HG03280 (cell line): ENCODE results near the gene PRM3.

Experiments
- ATAC-seq: cut with Tn5 transposase; IDR thresholded peaks from one replicate; pipeline ENCODE4 v1.9.1; 2021; ENCODE audit warnings: mild to moderate bottlenecking, moderate library complexity; ENCODE audit not compliant: unreplicated experiment

The PRM3 gene

GRCh38 chr16:11248133-11248532, 25.3 kb downstream of the PRM3 start:
- no peak for ATAC-seq

GRCh38 chr16:11245988-11246387, 27.4 kb downstream of the PRM3 start:
- ATAC-seq = no peak

- ATAC-seq = no peak
These were observed 28.1 kb downstream of the PRM3 start for GRCh38 chr16:11245222-11245737.

- ATAC-seq = no peak
These were observed 30.8 kb downstream of the PRM3 start for GRCh38 chr16:11242658-11243057.

- ATAC-seq = no peak
These were observed 31.8 kb downstream of the PRM3 start for GRCh38 chr16:11241480-11242204.

GRCh38 chr16:11240636-11241473, 32.6 kb downstream of the PRM3 start:
- no peak for ATAC-seq

GRCh38 chr16:11239644-11240632, 33.5 kb downstream of the PRM3 start:
- ATAC-seq = no peak

- no peak for ATAC-seq
These were observed 34.9 kb downstream of the PRM3 start for GRCh38 chr16:11238272-11239202.

- no peak for ATAC-seq
These were observed 36.8 kb downstream of the PRM3 start for GRCh38 chr16:11236461-11237254.

- no peak for ATAC-seq
These were observed 37.8 kb downstream of the PRM3 start for GRCh38 chr16:11235703-11235991.

- ATAC-seq = no peak
These were observed 38.3 kb downstream of the PRM3 start for GRCh38 chr16:11234884-11235702.

- ATAC-seq = no peak
These were observed 39.6 kb downstream of the PRM3 start for GRCh38 chr16:11233727-11234376.

- ATAC-seq = peak; percentile 63
These were observed 40.3 kb downstream of the PRM3 start for GRCh38 chr16:11232852-11233726.

GRCh38 chr16:11232302-11232851, 41.1 kb downstream of the PRM3 start:
- no peak for ATAC-seq

GRCh38 chr16:11231367-11231970, 42.0 kb downstream of the PRM3 start:
- no peak for ATAC-seq

GRCh38 chr16:11229906-11230305, 43.5 kb downstream of the PRM3 start:
- no peak for ATAC-seq
